Peyer's patch (tissue), 4 donors: Measurements from ENCODE around the gene DCAF6.

Source experiments
- CTCF ChIP-seq, 6 experiments: fragments of 450-650 bp in 4 of 6; fragments of 200-600 bp in 2 of 6; sonication (generic) in 1 of 6; IDR thresholded peaks; one replicate each; pipeline ENCODE4 v1.5.1; 2017 to 2019; ENCODE audit warnings: antibody characterized with exemption in 6 of 6, mild to moderate bottlenecking in 3 of 6, moderate library complexity in 1 of 6
- POLR2A ChIP-seq, 2 donors: fragments of 450-650 bp; IDR thresholded peaks; one replicate each; pipeline ENCODE4 v1.5.1; 2017; ENCODE audit warnings: antibody characterized with exemption in 2 of 2, mild to moderate bottlenecking in 2 of 2, moderate library complexity in 2 of 2

DNA sequence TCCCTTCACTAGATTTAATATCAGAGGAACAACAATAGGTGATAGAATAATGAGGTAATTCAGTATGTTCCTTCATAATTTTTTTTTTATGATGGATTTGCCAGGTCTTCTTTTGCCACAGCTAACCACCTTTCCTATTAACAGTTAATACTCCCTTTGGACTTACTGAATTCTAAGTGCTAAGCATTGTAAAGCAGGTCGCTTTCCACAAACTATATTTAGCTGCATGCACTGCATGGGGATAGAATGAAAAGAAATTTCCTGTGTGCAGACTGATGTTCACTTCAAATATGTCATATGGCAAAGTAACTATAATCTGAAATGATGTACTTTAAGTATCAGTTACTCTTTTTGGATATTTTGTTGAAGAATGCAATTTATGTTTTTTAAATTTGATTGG lies 114.4 kb downstream of the DCAF6 start:
- TF ChIP-seq CTCF (IDR thresholded peaks at IDR 0.05) (no peak), POLR2A (IDR thresholded peaks at IDR 0.05) (no peak)
